K562 (cell line): ENCODE results near the gene GABARAP. TPM values are rescaled to one million over a fixed set of nuclear protein-coding genes. Genes with fewer than 3 reads are reported as not detected.

Source experiments
- ATAC-seq: fragments of 200-7000 bp; cut with Tn5 transposase; 3 replicates; pipeline ENCODE4 v1.9.1; 2020; ENCODE audit warnings: moderate library complexity
- BruUV-seq: library from RNA; stranded (reverse); fragments of 400-500 nt; replicated peaks from 2 replicates; lab custom pipeline; 2021; lab: Mats Ljungman, UMichigan
- CTCF ChIA-PET: fragments of 300-600 bp; formaldehyde crosslinking; extraction: SDS; loops from one replicate; lab custom pipeline; 2021; ENCODE audit warnings: low intra/inter-chr PET ratio; lab: Yijun Ruan, JAX
- POLR2A ChIA-PET: fragments of 300-600, 350-650 bp; sonication (Branson Sonifier 250); formaldehyde crosslinking; extraction: SDS; loops from one replicate; lab custom pipeline; 2021; ENCODE audit warnings: antibody characterized with exemption, inconsistent platforms; lab: Yijun Ruan, JAX
- DNase-seq, 4 experiments: peaks; one replicate each; pipeline versions ENCODE4 v3.0.0 to v3.0.0-alpha.2; 2011 to 2018; ENCODE audit warnings: low spot score in 3 of 4, mixed read lengths in 3 of 4; ENCODE audit errors: extremely low read depth in 1 of 4
- FAIRE-seq: peaks from 2 replicates; lab custom pipeline; 2011; peaks lifted over from hg19 to GRCh38; lab: Jason Lieb, UNC
- H2AFZ ChIP-seq: 2 replicates; pipeline ENCODE4 v1.6.0; 2011; ENCODE audit warnings: low read depth, low read length, control low read depth, inconsistent platforms
- H3K27ac ChIP-seq: fragments of 200-600 bp; 3 replicates; pipeline ENCODE4 v1.8.0; 2011; ENCODE audit warnings: low read depth, mild to moderate bottlenecking, control low read depth, inconsistent platforms, low read length, moderate library complexity, mixed read lengths; ENCODE audit errors: extremely low read depth
- H3K27me3 ChIP-seq, 2 experiments: fragments of 300-600 bp in 1 of 2; 2 replicates in 1 of 2; 3 replicates in 1 of 2; pipeline versions ENCODE4 v1.6.0 to v1.8.0; 2011; ENCODE audit warnings: inconsistent platforms in 2 of 2, low read length in 2 of 2, mild to moderate bottlenecking in 1 of 2, mixed read lengths in 1 of 2, moderate library complexity in 1 of 2; ENCODE audit not compliant: control insufficient read depth in 2 of 2, insufficient read depth in 2 of 2
- H3K36me3 ChIP-seq: fragments of 300-600 bp; 3 replicates; pipeline ENCODE4 v1.8.0; 2011; ENCODE audit warnings: mild to moderate bottlenecking, low read length, inconsistent platforms; ENCODE audit not compliant: control insufficient read depth, insufficient read depth
- H3K4me1 ChIP-seq, 2 experiments: fragments of 200-600 bp in 1 of 2; replicated peaks in 1 of 2; 2 replicates in 1 of 2; 3 replicates in 1 of 2; pipeline versions ENCODE4 v1.5.1 to v1.8.0; 2011; ENCODE audit warnings: inconsistent platforms in 2 of 2, low read length in 2 of 2, mild to moderate bottlenecking in 1 of 2, mixed read lengths in 1 of 2, moderate library complexity in 1 of 2; ENCODE audit not compliant: control insufficient read depth in 2 of 2, insufficient read depth in 2 of 2
- H3K4me2 ChIP-seq: 2 replicates; pipeline ENCODE4 v1.6.1; 2011; ENCODE audit warnings: low read length, control low read depth, inconsistent platforms, mixed read lengths; ENCODE audit not compliant: insufficient read depth
- H3K4me3 ChIP-seq: fragments of 200-600 bp; sonication (generic), shearing (Covaris generic); 2 replicates; pipeline ENCODE4 v1.5.1; 2016; ENCODE audit warnings: control low read depth, inconsistent platforms
- H3K79me2 ChIP-seq: fragments of 200-600 bp; 3 replicates; pipeline ENCODE4 v1.8.0; 2011; ENCODE audit warnings: low read length, inconsistent platforms; ENCODE audit not compliant: control insufficient read depth, insufficient read depth
- H3K9ac ChIP-seq, 2 experiments: 2 replicates each; pipeline versions ENCODE4 v1.6.0 to v1.6.1; 2011; ENCODE audit warnings: low read depth in 2 of 2, low read length in 2 of 2, control low read depth in 1 of 2, inconsistent platforms in 1 of 2, mild to moderate bottlenecking in 1 of 2, mixed read lengths in 1 of 2; ENCODE audit not compliant: insufficient read depth in 1 of 2
- H3K9me1 ChIP-seq: one replicate; pipeline ENCODE4 v1.6.0; 2011; ENCODE audit warnings: inconsistent platforms, mild to moderate bottlenecking, low read length, moderate library complexity; ENCODE audit not compliant: control insufficient read depth, insufficient read depth
- H3K9me3 ChIP-seq: replicated peaks from 2 replicates; pipeline ENCODE4 v1.5.1; 2011; ENCODE audit warnings: low read depth, low read length, inconsistent platforms; ENCODE audit not compliant: control insufficient read depth, insufficient read depth
- H4K20me1 ChIP-seq: replicated peaks from 2 replicates; pipeline ENCODE4 v1.6.1; 2011; ENCODE audit warnings: low read length, inconsistent platforms, mixed read lengths; ENCODE audit not compliant: control insufficient read depth, insufficient read depth
- BRD4 ChIP-seq: fragments of 200-600 bp; sonication (generic); IDR thresholded peaks from 2 replicates; pipeline ENCODE4 v1.6.1; 2017; ENCODE audit warnings: inconsistent platforms
- CBX1 ChIP-seq: sonication (generic); IDR thresholded peaks from 2 replicates; pipeline ENCODE4 v1.6.1; 2016; ENCODE audit warnings: antibody characterized with exemption, low read depth, mild to moderate bottlenecking
- EGR1 ChIP-seq: fragments of 450-650 bp; conservative IDR thresholded peaks from 2 replicates; pipeline ENCODE4 v1.6.1; 2017; ENCODE audit warnings: mild to moderate bottlenecking
- KAT8 ChIP-seq: fragments of 450-650 bp; IDR thresholded peaks from 2 replicates; pipeline ENCODE4 v1.6.1; 2016; ENCODE audit warnings: low read depth, mild to moderate bottlenecking
- LEF1 ChIP-seq: fragments of 450-650 bp; IDR thresholded peaks from 2 replicates; pipeline ENCODE4 v1.6.1; 2016; ENCODE audit warnings: mild to moderate bottlenecking
- WHSC1 ChIP-seq: IDR thresholded peaks from one replicate; pipeline ENCODE4 v1.6.1; 2012; ENCODE audit warnings: low read length, control low read depth, inconsistent platforms
- WGBS: fragments of 100-300 bp; shearing (Covaris generic); methylation state at CpG from one replicate; pipeline ENCODE4 v1.1.6; 2016; ENCODE audit warnings: low coverage, mixed read lengths; ENCODE audit not compliant: insufficient coverage; ENCODE audit errors: missing lambda C conversion rate; 5-methylcytosine and 5-hydroxymethylcytosine counted together
- in situ Hi-C: fragments of 300-500 bp; cut with MboI; formaldehyde crosslinking; loops from 4 replicates; pipeline ENCODE4 v1.15.0; 2018; ENCODE audit warnings: inconsistent platforms, mixed read lengths
- intact Hi-C: fragments of 100-400 bp; cut with micrococcal nuclease; formaldehyde crosslinking; loops from 2 replicates; pipeline ENCODE4 v1.14.2; 2022
- polyA plus RNA-seq, 8 experiments: library from polyadenylated mRNA; depleted of rRNA in 4 of 8; stranded (reverse) in 5 of 8; unstranded in 3 of 8; fragments of >200 nt; fragmentation: Nextera tagmentation in 2 of 8; fragmentation: Illumina TruSeq in 1 of 8; extraction: Ambion mirVana in 2 of 8; extraction: Trizol in 1 of 8; gene quantifications; 2 replicates each; pipeline versions ENCODE4 v1.2.1 to v1.2.3, GENCODE V29; 2011 to 2014; ENCODE audit warnings: inconsistent platforms in 1 of 8, missing spikeins in 1 of 8
- total RNA-seq, 7 experiments: library from RNA; depleted of rRNA in 6 of 7; stranded (reverse); fragments of >200 nt in 6 of 7; fragmentation: Illumina TruSeq in 2 of 7; extraction: Trizol in 2 of 7; gene quantifications; 2 replicates each; pipeline versions ENCODE4 v1.2.1 to v1.2.3, GENCODE V29; 2011 to 2021; ENCODE audit warnings: low replicate concordance in 1 of 7
- TF ChIP-seq, protein P1 (sequence below): fragments of 450-650 bp; IDR thresholded peaks from 2 replicates; pipeline ENCODE4 v1.6.1; 2017; ENCODE audit warnings: antibody characterized with exemption, mild to moderate bottlenecking

Gene GABARAP
- total and polyA plus RNA-seq, 9 of the 15 experiments (the other 6 are each of a cell fraction or from before 2014, with no cell fraction given) = 47.5 to 373 (median 152) TPM

GRCh38 chr17:7205561-7205960 is 36.7 kb downstream of the GABARAP start:
- H3K79me2 ChIP-seq = no peaks in the 10 kb centered on the region
- no peak overlapping the region; the same call in 2 of the 3 replicates for H3K27ac ChIP-seq
- peak overlapping the region in 1 of 2 experiments; percentile 66; a peak in 1 of 4 replicates for H3K9ac ChIP-seq
- ChIA-PET POLR2A (no interaction called here), CTCF (no interaction called here)
- H3K9me3 ChIP-seq = no peaks in the 10 kb centered on the region
- ATAC-seq = no peak
- H3K4me2 ChIP-seq = peak overlapping the region; percentile 76; the same call in 1 of the 2 replicates
- no TSS peak for BruUV-seq
- H3K9me1 ChIP-seq = no peaks in the 10 kb centered on the region
- DNase-seq = no peak
- in situ Hi-C loops = no loop called here
- H3K4me1 ChIP-seq = peaks cover 7 to 32% of the 10 kb centered on the region in 2 experiments; a peak in 4 of 5 replicates
- intact Hi-C loops = no loop called here
- H3K4me3 ChIP-seq = no peak overlapping the region
- H4K20me1 ChIP-seq = peaks cover 3% of the 10 kb centered on the region; the same call in 1 of the 2 replicates
- TF ChIP-seq, protein P1, sequence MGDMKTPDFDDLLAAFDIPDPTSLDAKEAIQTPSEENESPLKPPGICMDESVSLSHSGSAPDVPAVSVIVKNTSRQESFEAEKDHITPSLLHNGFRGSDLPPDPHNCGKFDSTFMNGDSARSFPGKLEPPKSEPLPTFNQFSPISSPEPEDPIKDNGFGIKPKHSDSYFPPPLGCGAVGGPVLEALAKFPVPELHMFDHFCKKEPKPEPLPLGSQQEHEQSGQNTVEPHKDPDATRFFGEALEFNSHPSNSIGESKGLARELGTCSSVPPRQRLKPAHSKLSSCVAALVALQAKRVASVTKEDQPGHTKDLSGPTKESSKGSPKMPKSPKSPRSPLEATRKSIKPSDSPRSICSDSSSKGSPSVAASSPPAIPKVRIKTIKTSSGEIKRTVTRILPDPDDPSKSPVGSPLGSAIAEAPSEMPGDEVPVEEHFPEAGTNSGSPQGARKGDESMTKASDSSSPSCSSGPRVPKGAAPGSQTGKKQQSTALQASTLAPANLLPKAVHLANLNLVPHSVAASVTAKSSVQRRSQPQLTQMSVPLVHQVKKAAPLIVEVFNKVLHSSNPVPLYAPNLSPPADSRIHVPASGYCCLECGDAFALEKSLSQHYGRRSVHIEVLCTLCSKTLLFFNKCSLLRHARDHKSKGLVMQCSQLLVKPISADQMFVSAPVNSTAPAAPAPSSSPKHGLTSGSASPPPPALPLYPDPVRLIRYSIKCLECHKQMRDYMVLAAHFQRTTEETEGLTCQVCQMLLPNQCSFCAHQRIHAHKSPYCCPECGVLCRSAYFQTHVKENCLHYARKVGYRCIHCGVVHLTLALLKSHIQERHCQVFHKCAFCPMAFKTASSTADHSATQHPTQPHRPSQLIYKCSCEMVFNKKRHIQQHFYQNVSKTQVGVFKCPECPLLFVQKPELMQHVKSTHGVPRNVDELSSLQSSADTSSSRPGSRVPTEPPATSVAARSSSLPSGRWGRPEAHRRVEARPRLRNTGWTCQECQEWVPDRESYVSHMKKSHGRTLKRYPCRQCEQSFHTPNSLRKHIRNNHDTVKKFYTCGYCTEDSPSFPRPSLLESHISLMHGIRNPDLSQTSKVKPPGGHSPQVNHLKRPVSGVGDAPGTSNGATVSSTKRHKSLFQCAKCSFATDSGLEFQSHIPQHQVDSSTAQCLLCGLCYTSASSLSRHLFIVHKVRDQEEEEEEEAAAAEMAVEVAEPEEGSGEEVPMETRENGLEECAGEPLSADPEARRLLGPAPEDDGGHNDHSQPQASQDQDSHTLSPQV = no peak
- no peak for TF ChIP-seq CBX1
- TF ChIP-seq EGR1 = no peak
- no peak for TF ChIP-seq BRD4
- no peak for TF ChIP-seq KAT8
- TF ChIP-seq LEF1 = no peak
- TF ChIP-seq WHSC1 = no peak
- no peak for FAIRE-seq
- H2AFZ ChIP-seq = peak overlapping the region; percentile 87; the same call in 1 of the 2 replicates
- H3K36me3 ChIP-seq = peaks cover 21% of the 10 kb centered on the region; the same call in 2 of the 3 replicates
- H3K27me3 ChIP-seq = no peaks in the 10 kb centered on the region
- 52% methylated on average over 3 of the region's 15 CpGs for WGBS
